ENCODE results near the gene TXNDC2.

TXNDC2 gene

DNA sequence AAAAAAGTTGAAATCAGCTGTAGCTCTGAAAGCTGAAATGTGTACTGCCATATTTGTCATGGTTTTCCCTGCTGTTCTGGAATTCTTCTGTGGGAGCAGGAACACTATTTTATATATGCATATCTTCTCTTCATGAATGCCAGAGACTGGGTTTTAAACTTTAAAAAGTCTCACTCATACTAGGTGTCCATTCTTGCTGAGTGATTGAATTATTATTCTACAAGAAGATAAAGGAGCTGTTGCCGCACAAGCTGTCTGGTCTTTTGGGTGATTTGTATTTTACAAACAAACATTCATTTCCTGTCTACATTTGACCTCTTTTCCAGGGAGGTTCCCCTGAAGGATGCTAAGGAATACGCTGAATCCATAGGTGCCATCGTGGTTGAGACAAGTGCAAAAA lies 40.5 kb upstream of the TXNDC2 start:
- DNase-seq (ENCODE audit: low read depth) = no peak
- TF ChIP-seq, protein P1, sequence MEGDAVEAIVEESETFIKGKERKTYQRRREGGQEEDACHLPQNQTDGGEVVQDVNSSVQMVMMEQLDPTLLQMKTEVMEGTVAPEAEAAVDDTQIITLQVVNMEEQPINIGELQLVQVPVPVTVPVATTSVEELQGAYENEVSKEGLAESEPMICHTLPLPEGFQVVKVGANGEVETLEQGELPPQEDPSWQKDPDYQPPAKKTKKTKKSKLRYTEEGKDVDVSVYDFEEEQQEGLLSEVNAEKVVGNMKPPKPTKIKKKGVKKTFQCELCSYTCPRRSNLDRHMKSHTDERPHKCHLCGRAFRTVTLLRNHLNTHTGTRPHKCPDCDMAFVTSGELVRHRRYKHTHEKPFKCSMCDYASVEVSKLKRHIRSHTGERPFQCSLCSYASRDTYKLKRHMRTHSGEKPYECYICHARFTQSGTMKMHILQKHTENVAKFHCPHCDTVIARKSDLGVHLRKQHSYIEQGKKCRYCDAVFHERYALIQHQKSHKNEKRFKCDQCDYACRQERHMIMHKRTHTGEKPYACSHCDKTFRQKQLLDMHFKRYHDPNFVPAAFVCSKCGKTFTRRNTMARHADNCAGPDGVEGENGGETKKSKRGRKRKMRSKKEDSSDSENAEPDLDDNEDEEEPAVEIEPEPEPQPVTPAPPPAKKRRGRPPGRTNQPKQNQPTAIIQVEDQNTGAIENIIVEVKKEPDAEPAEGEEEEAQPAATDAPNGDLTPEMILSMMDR (IDR thresholded peaks at IDR 0.05; ENCODE audit: control insufficient read depth, insufficient read depth, low read depth, low read length, missing control alignments) = no peak
- no peak overlapping the region for H3K4me3 ChIP-seq (ENCODE audit: control insufficient read depth, low read depth, low read length)

DNA sequence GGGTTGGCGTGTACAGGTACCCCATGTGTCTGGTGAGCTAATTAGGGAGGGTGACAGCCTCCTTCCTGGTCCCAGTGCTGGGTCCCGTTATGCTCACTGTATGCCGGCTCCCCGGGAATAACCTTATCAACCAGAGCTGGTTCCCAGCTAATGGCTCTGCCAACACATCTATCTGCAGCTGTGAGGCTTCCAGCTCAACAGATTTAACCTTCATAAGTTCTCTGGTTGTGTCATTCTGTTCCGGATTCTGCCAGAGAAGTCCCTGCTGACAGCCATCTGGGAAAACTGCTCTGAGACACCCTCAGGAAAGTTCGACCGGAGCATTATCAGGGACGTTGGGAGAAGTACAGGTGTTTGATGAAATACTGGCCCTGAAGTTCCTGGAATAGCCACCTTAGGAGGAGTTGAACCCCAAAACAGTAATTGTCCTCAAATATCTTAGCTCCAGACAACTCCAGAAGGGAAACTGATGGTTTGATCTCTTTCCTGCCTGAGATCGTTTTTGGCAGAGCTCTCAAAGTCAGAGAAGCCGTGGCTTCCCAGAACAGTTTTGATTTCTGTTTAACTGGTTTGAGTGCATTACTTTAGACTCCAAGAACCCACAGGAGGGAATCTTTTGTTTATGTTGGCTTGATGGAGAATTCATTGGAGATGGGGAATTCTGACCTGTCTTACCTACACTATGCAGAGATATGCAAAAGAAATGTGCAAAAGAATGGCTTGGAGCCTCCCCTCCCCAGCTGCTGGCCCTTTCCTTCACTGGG lies 39.4 kb upstream of the TXNDC2 start:
- TF ChIP-seq, protein P1 (IDR thresholded peaks at IDR 0.05; ENCODE audit: control insufficient read depth, insufficient read depth, low read depth, low read length, missing control alignments) = no peak
- H3K4me3 ChIP-seq (ENCODE audit: control insufficient read depth, low read depth, low read length) = no peak overlapping the region
- no peak for DNase-seq (ENCODE audit: low read depth)

DNA sequence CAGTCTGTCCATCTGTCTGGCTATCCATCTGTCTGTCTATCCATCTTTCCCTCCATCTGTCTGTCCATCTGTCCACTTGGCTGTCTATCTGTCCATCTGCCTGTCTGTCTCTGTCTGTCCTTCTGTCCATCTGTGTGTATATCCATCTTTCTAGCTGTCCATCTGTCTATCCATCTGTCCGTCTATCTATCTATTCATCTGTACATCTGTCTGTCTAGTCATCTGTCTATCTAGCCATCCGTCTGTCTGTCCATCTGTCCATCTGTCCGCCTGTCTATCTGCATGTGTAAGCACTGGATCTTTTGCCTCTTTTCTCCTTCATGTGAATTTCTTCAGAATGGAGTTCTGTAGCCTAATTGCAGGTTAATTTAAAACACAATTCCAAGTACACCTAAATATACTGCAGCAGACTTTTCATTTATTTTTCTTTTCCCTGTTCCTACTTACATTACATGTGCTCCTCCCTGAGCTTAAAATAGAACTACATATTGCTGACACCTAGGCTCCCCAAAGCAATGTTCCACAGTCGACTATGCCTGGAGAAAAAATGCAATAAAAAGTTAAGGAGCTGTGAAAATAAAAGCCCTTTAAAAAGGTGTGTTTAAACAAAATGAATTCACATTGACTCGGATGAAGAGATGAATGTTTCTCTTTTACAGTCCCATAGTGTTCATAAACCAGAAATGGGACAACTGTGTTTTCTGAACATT lies 37.4 kb upstream of the TXNDC2 start:
- H3K4me3 ChIP-seq (ENCODE audit: control insufficient read depth, low read depth, low read length) = no peak overlapping the region
- DNase-seq (ENCODE audit: low read depth) = no peak
- TF ChIP-seq, protein P1 (IDR thresholded peaks at IDR 0.05; ENCODE audit: control insufficient read depth, insufficient read depth, low read depth, low read length, missing control alignments) = no peak

DNA sequence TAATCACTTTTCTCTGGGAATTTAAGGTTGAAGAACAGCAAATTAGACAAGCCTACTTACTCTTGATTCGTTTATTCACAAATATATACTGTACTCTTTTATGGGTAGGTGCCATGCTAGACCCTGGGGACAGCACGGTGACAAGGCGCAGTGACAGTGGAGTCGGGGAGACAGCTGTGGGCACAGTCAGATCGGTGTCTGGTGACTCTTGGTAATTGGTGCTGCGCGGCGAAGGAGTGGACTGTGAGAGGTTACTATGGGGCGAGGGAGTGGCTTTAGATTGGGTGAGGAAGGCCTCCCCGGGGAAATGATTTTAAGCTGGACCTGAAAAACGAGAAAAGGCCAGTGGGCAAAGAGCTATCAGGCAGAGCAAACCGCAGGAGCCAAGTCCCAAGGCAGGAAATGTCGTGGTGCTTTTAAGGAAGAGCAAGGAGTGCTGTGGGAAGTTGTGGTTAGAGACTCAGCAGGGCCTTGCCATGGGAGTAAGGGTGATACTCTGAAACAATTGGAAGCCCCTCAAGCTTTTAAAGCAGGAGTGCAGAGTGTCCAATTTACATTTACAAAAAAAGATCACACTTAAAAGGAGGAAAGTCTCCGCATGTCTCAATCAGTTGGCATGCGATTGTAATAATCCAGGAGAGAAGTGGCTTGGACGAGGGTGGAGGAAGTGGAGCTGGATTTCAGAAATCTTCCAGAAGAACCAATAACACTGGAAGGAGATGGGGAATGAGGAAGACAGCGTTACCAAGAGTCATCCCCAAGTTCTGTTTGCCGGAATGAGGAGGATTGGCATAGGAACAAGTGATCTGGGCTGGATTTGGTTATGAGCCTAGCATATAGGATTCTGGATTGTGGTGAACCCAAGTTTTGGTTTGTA lies 36.1 kb upstream of the TXNDC2 start:
- H3K4me3 ChIP-seq (ENCODE audit: control insufficient read depth, low read depth, low read length) = no peak overlapping the region
- no peak for DNase-seq (ENCODE audit: low read depth)
- TF ChIP-seq, protein P1 (IDR thresholded peaks at IDR 0.05; ENCODE audit: control insufficient read depth, insufficient read depth, low read depth, low read length, missing control alignments) = no peak

DNA sequence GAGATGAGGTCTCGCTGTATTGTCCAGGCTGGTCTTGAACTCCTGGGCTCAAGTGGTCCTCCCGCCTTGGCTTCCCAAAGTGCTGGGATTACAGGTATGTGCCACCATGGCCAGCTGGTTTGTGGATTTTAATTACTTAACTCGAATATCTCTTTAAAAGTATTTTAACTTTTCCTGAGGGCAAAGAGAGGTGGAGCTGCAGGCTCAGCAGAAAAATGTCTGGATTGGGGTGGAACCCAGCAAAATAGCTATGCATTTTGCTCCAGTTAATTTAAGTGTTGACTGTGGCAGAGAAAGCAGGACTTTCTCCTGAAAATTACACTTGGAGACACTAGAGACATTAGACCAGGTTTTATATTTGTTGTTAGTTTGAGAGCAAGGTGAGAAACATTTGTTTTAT lies 35.5 kb upstream of the TXNDC2 start:
- no peak for DNase-seq (ENCODE audit: low read depth)
- no peak overlapping the region for H3K4me3 ChIP-seq (ENCODE audit: control insufficient read depth, low read depth, low read length)
- TF ChIP-seq, protein P1 (IDR thresholded peaks at IDR 0.05; ENCODE audit: control insufficient read depth, insufficient read depth, low read depth, low read length, missing control alignments) = no peak

DNA sequence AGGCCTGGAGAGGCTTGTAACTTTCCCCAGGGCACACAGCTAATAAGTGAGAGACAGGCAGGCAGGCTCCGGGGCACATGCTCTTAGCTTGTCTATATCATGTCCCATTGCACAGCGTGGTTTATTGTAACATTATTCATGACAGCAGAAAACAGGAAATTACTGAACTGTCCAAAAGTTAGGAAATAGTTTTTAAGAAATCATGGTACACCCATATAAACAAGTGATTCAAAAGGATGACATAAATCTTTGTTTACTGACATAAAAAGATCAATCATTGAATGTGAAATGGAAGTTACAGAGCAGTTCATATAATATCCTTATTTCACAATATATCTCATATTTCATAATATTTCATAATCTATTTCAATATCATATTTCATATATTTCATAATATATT lies 34.3 kb upstream of the TXNDC2 start:
- TF ChIP-seq, protein P1 (IDR thresholded peaks at IDR 0.05; ENCODE audit: control insufficient read depth, insufficient read depth, low read depth, low read length, missing control alignments) = no peak
- no peak overlapping the region for H3K4me3 ChIP-seq (ENCODE audit: control insufficient read depth, low read depth, low read length)
- no peak for DNase-seq (ENCODE audit: low read depth)

Data from AG09309 (cell line).